Activated CD4-positive, CD25-positive, alpha-beta regulatory T cell treated with anti-CD3 and anti-CD28 coated beads, Interleukin-2, amount 50 U/mL, for 16 hours (primary cell): Measurements from ENCODE around the gene UBE2S.
A peak's percentile ranks its signal among the peaks of the same experiment; 100 is the strongest.
"Not testable (repeated sequence)": the region's sequence is repeated elsewhere in the genome, so short reads cannot be mapped to it uniquely, and the experiment has no call there.

Experiments
- DNase-seq: peaks from one replicate; pipeline ENCODE4 v3.0.0-alpha.2; 2020; ENCODE audit warnings: low read depth, low spot score

Gene UBE2S

DNA sequence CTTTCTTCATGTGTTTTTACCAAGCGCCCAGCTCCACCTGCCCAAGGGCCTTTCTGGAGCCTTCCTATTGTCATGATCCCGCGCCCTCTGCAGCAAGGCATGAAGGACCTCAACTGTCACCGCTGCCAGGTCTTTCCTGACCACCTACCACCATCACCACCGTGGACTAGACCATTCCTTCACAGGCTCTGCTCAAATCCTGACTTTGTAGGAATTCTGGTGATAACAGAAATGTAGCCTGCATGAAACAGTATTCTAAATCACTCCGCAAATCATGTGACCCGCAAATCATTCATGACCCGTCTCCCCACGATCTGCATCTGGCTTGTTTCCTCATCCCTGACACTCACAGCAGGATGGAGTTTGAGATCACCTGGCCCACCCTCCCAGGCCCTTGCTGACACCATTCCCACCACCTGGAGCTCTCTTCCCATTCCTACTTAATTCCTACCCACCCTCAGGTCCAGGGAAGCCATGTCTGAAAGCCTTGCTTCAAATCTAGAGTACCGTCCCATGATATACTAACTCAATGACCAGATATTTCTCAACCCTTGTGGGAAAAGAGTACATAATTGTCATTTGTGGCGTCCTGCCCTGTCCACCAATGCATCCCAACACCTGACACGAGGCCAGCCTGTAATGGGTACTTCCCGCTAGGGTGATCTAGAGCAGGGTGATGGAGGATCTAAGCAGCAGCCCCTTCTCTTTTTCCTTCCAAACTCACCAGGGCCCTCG lies 1.3 kb downstream of the UBE2S start:
- no peak for DNase-seq

- no peak for DNase-seq
Observed at GRCh38 chr19:55405638-55406037, 1.9 kb downstream of the UBE2S start.

GRCh38 chr19:55402509-55402908 lies 5.1 kb downstream of the UBE2S start:
- no peak for DNase-seq

GRCh38 chr19:55401390-55401789 lies 6.2 kb downstream of the UBE2S start:
- DNase-seq = not testable (repeated sequence)

GRCh38 chr19:55400281-55401087 lies 7.1 kb downstream of the UBE2S start:
- DNase-seq = no peak

DNA sequence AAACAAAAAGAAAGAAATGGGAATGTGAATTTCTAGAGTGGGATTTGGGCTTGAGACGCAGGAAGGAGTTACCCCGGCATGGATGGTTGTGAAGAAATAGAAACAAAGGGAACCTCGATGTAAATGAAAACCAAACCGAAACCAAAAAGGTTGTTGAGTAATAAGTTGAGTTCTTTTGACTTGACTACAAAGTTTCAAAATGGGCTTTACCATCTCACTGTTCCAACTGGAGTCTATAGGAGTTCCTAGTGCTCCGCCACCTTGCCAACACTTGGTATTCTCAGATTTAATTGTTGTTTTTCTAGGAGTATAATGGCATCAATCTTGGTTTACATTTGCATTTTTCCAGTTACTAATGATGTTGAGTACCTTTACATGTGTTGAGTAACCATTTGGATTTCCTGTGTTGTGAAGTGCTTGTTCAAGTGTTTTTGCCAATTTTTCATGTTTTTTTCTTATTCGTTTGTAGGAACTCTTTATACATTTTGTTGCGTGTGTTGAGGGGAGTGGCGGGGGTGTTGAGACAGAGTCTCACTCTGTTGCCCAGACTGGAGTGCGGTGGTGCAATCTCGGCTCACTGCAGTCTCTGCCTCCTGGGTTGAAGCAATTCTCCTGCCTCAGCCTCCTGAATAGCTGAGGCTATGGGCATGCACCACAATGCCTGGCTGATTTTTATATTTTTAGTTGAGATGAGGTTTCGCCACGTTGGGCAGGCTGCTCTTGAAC lies 9.2 kb downstream of the UBE2S start:
- DNase-seq = no peak

DNA sequence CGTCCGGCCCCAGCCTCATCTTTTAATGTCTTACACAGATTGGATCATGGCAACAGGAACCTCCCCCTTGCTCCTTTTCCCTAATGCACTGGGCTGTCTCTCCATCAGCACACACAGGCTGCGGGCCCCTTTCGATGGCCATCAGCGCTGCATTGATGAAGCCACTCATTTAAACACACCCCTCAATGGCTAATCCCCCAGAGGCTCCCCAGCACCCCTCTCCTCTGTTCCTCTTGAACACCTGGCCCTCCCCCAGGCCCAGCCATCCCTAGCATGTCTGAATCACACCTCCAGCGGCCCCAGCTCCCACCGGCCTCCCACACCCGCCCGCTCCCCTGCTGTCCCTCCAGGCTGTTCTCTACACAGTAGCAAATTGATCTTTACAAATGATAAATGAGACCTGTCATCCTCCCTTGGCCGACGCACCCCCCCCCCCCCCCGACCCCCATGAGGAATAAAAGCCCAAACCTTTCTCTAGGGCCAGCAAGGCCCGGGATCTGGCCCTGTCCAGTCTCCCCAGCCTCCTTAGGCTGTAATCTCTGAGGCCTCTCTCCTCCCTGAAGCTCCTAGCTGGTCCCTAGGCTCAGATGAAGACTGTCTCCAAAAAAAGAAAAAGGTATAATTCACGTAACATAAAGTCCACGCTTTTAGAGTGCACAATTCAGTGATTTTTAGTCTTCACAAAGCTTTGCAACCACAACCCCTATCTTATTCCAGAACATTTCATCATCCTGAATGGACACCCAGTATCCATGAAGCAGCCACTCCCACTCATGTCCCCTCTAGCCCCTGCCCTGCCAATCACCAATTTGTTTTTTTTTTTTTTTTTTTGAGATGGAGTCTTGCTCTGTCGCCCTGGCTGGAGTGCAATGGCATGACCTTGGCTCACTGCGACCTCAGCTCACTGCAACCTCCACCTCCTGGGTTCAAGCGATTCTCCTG lies 14.5 kb downstream of the UBE2S start:
- DNase-seq = no peak

GRCh38 chr19:55391702-55392615 lies 15.6 kb downstream of the UBE2S start:
- DNase-seq = no peak

GRCh38 chr19:55391191-55391670 lies 16.4 kb downstream of the UBE2S start:
- no peak for DNase-seq

GRCh38 chr19:55390461-55390880 lies 17.1 kb downstream of the UBE2S start:
- DNase-seq = no peak

GRCh38 chr19:55389386-55390317 lies 17.9 kb downstream of the UBE2S start:
- no peak for DNase-seq

DNA sequence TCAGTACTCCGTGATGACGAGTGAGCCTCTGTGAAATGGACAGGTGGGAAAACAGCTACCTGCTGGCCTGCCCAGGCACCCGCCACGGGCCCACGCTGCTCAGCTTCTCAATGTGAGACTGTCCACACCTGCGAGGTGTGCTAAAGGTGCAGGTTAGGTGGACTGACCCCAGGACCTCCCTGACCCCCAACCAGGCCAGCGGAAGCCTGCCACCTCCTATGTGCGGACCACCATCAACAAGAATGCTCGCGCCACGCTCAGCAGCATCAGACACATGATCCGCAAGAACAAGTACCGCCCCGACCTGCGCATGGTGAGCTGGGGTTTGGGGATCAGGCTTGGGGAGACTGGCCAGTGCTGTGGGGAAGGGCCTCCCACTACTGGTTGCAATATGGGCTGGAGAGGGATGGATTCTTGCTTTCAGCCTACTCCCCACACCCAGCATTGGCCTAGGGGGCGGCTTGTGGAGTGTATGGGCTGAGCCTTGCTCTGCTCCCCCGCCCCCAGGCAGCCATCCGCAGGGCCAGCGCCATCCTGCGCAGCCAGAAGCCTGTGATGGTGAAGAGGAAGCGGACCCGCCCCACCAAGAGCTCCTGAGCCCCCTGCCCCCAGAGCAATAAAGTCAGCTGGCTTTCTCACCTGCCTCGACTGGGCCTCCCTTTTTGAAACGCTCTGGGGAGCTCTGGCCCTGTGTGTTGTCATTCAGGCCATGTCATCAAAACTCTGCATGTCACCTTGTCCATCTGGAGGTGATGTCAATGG lies 19.7 kb downstream of the UBE2S start:
- DNase-seq = no peak

DNA sequence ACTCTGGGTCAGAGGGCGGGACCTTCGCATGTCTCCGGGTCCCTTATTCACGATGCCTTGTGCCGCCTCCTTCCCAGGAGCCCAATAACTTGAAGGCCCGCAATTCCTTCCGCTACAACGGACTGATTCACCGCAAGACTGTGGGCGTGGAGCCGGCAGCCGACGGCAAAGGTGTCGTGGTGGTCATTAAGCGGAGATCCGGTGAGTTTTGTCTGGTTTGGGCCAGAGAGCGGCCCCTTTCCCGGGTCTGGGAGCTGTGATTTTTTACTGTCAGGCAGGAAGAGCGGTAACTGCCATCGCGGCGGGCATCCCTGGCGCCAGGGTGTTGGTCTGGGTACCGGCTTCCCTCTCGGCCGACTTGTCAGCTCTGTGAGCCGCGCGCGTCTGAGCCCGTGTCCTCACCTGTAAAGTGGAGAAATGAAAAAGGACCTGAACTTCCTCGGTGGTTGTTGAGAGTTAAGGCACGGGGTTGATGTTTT lies 21.1 kb downstream of the UBE2S start:
- no peak for DNase-seq

DNA sequence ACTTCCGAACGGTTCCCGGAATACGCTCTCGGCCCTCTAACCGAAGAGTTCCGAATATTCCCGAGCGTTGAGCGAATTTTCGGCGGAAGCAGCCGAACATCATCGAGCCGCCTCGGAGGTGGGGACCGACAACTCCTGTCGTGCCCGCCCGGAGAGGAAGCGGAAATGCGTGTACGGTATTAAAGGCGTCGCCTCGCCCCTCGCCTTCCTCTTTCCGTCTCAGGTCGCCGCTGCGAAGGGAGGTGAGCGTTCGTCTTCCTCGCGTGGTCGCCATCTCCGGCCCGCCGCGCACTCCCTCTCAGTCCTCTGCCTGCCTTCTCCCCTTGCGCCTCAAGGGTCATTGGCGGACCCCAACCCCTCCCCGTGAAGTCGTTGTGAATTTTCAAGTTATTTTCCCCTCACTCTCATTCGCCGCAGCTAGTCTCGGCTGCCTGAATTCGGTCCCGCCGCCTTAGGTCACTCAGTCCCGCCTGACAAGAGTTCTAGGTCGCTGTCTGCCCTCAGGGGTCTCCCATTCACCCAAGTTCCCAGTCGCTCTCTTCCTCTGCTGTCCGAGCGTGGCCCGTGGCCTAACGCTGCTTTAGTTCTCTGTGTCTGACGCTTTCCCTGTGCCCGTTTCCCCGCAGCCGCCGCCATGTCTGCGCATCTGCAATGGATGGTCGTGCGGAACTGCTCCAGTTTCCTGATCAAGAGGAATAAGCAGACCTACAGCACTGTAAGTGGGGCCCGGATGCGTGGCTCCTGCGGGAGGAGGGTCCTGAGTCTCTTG lies 21.7 kb downstream of the UBE2S start, which contains the start of gene RPL28:
TSS of gene RPL28 (plus strand) at position 209 of the 769 bp plus-strand sequence. CDS start at position 635, 426 bp downstream.
- peak; percentile 98 for DNase-seq

DNA sequence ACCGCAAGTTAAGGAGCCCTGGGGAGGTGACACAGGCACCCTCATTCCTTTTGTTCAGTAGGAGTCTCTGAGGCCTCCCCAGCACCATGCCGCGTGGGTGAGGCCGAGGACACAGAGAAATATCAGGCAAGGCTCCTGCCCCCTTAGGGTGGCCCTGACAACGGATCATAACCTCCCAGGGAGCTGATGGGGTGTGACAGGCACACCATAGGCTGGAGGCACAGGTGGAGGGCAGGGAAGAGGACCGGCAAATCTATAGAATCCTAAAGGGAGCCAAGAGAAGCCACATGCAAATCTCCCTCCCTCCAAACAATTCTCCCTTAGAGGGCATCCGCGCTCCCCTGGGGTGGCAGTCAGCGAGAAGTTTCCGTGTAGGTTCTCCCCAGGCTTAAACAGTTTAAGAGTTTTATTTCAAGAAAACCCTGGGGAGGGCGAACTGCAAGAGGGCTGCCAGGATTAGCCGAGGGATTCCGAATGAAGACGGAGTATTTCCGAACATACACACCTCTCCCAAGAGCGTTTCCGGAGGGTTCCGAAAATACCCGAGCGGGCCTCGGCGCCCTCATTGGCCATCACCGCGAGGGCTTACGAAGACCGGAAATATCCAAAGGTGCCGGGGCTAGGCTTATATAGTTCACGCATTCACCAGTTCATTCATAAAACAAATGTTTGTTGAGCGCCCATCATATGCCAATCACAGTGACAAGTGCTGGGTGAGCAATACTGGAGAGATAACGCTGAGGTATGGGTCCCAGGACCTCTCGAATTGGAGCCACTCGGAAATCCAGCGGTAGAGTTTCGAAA lies 22.5 kb downstream of the UBE2S start:
- DNase-seq = peak; percentile 89
